B cell (primary cell): Measurements from ENCODE around the gene HACD2. TPM values are rescaled to one million over a fixed set of nuclear protein-coding genes. Genes with fewer than 3 reads are reported as not detected.
A peak's percentile ranks its signal among the peaks of the same experiment; 100 is the strongest.

Experiments
- ATAC-seq: fragments of 200-7000 bp; cut with Tn5 transposase; one replicate; pipeline ENCODE4 v1.10.0; 2021; ENCODE audit warnings: low read depth, mild to moderate bottlenecking, moderate number of reproducible peaks, moderate library complexity
- CTCF ChIA-PET: fragments of 350-600 bp; sonication (Branson Sonifier 250); formaldehyde crosslinking; loops from one replicate; lab custom pipeline; 2021; ENCODE audit warnings: antibody characterized with exemption, inconsistent platforms; lab: Charles Lee
- POLR2A ChIA-PET: fragments of 350-600 bp; sonication (Branson Sonifier 250); formaldehyde crosslinking; loops from one replicate; lab custom pipeline; 2021; ENCODE audit warnings: antibody characterized with exemption; lab: Charles Lee
- DNase-seq: peaks from one replicate; pipeline ENCODE4 v3.0.0; 2013
- H2AFZ ChIP-seq: 2 replicates; pipeline ENCODE4 v1.6.1; 2012; ENCODE audit warnings: mild to moderate bottlenecking, low read depth, low read length; ENCODE audit not compliant: insufficient read depth, poor library complexity, severe bottlenecking
- H3K27ac ChIP-seq, 2 donors: 1 replicate in 1 of 2; 2 replicates in 1 of 2; pipeline ENCODE4 v1.5.1; 2012 to 2013; ENCODE audit warnings: low read length in 2 of 2, mild to moderate bottlenecking in 2 of 2, moderate library complexity in 1 of 2
- H3K27me3 ChIP-seq, 4 experiments: fragments of 200-600 bp in 1 of 4; sonication (generic) in 1 of 4; replicated peaks in 1 of 4; 1 replicate in 2 of 4; 2 replicates in 2 of 4; pipeline versions ENCODE4 v1.6.1 to v1.7.0; 2013 to 2016; ENCODE audit warnings: low read length in 3 of 4, mild to moderate bottlenecking in 2 of 4, mixed read lengths in 1 of 4, moderate library complexity in 1 of 4; ENCODE audit not compliant: insufficient read depth in 4 of 4, control insufficient read depth in 3 of 4; ENCODE audit errors: control extremely low read depth in 1 of 4
- H3K36me3 ChIP-seq, 2 experiments: replicated peaks in 1 of 2; 1 replicate in 1 of 2; 2 replicates in 1 of 2; pipeline versions ENCODE4 v1.6.1 to v1.7.1; 2013; ENCODE audit warnings: low read length in 1 of 2; ENCODE audit not compliant: insufficient read depth in 2 of 2, control insufficient read depth in 1 of 2; ENCODE audit errors: control extremely low read depth in 1 of 2, extremely low read depth in 1 of 2
- H3K4me1 ChIP-seq, 2 donors: fragments of 200-600 bp in 1 of 2; sonication (generic) in 1 of 2; 1 replicate in 1 of 2; 2 replicates in 1 of 2; pipeline versions ENCODE4 v1.5.1 to v1.6.1; 2013 to 2017; ENCODE audit warnings: low read length in 2 of 2; ENCODE audit not compliant: control insufficient read depth in 2 of 2, insufficient read depth in 2 of 2
- H3K4me2 ChIP-seq: replicated peaks from 2 replicates; pipeline ENCODE3; 2012; ENCODE audit warnings: mild to moderate bottlenecking, low read depth, low read length; ENCODE audit not compliant: poor library complexity, severe bottlenecking
- H3K4me3 ChIP-seq, 5 experiments: fragments of 200-600 bp in 1 of 5; sonication (generic) in 1 of 5; 1 replicate in 3 of 5; 2 replicates in 2 of 5; pipeline versions ENCODE4 v1.5.1 to v1.7.0; 2011 to 2016; ENCODE audit warnings: low read length in 4 of 5, mild to moderate bottlenecking in 4 of 5, low read depth in 2 of 5, control low read depth in 1 of 5, moderate library complexity in 1 of 5; ENCODE audit not compliant: insufficient read depth in 1 of 5; ENCODE audit errors: control extremely low read depth in 1 of 5, extremely low read depth in 1 of 5
- H3K79me2 ChIP-seq: fragments of 200-600 bp; sonication (generic); one replicate; pipeline ENCODE4 v1.6.0; 2016; ENCODE audit warnings: low read length; ENCODE audit not compliant: control insufficient read depth, insufficient read depth
- H3K9ac ChIP-seq: fragments of 200-600 bp; sonication (generic); 2 replicates; pipeline ENCODE4 v1.6.1; 2017; ENCODE audit warnings: mild to moderate bottlenecking, low read length, moderate library complexity
- H3K9me3 ChIP-seq, 3 donors: one replicate each; pipeline versions ENCODE4 v1.6.1 to v1.7.1; 2013; ENCODE audit warnings: low read length in 2 of 3; ENCODE audit not compliant: control insufficient read depth in 2 of 3, insufficient read depth in 1 of 3; ENCODE audit errors: control extremely low read depth in 1 of 3
- H4K20me1 ChIP-seq: 2 replicates; pipeline ENCODE4 v1.6.0; 2012; ENCODE audit warnings: mild to moderate bottlenecking, low read length; ENCODE audit not compliant: insufficient read depth, control insufficient read depth, poor library complexity, severe bottlenecking
- H3K27ac Mint-ChIP-seq: one replicate; pipeline ENCODE4 v1.8.0; 2021; ENCODE audit warnings: mixed read lengths
- H3K27me3 Mint-ChIP-seq: one replicate; pipeline ENCODE4 v1.8.0; 2021; ENCODE audit warnings: mixed read lengths
- H3K4me1 Mint-ChIP-seq: one replicate; pipeline ENCODE4 v1.8.0; 2021; ENCODE audit warnings: mixed read lengths
- H3K4me3 Mint-ChIP-seq: one replicate; pipeline ENCODE4 v1.8.0; 2021; ENCODE audit warnings: mixed read lengths
- H3K9me3 Mint-ChIP-seq: one replicate; pipeline ENCODE4 v1.8.0; 2022; ENCODE audit warnings: mixed read lengths; ENCODE audit not compliant: insufficient read depth
- EZH2 ChIP-seq: IDR thresholded peaks from 2 replicates; pipeline ENCODE4 v1.6.1; 2012; ENCODE audit warnings: borderline replicate concordance, low read depth, mild to moderate bottlenecking, moderate library complexity, low read length; ENCODE audit not compliant: insufficient read depth, poor library complexity, severe bottlenecking
- WGBS: methylation state at CpG from one replicate; pipeline ENCODE4 v1.1.5; 2013; ENCODE audit warnings: missing lambda C conversion rate; ENCODE audit not compliant: insufficient coverage; 5-methylcytosine and 5-hydroxymethylcytosine counted together
- intact Hi-C: fragments of 100-400 bp; cut with micrococcal nuclease; formaldehyde crosslinking; loops from one replicate; pipeline ENCODE4 v1.10.0; 2022
- polyA plus RNA-seq: library from polyadenylated mRNA; depleted of rRNA; stranded (reverse); fragments of >200 nt; gene quantifications from 2 replicates; pipeline ENCODE4 v1.2.3, GENCODE V29; 2012
- total RNA-seq, 2 donors: library from RNA; stranded (reverse); fragments of 120-200 nt in 1 of 2; gene quantifications; 1 replicate in 1 of 2; 2 replicates in 1 of 2; pipeline versions ENCODE4 v1.2.3 to v1.2.4, GENCODE V29; 2013 to 2022
- TF ChIP-seq, protein P1 (sequence below): fragments of 200-600 bp; IDR thresholded peaks from one replicate; pipeline ENCODE4 v1.8.0; 2022; ENCODE audit warnings: antibody characterized with exemption, mild to moderate bottlenecking

The HACD2 gene
- total and polyA plus RNA-seq, 2 donors (not counting 1 experiment from before 2014, with no cell fraction given): 14.5 to 30.7 TPM

DNA sequence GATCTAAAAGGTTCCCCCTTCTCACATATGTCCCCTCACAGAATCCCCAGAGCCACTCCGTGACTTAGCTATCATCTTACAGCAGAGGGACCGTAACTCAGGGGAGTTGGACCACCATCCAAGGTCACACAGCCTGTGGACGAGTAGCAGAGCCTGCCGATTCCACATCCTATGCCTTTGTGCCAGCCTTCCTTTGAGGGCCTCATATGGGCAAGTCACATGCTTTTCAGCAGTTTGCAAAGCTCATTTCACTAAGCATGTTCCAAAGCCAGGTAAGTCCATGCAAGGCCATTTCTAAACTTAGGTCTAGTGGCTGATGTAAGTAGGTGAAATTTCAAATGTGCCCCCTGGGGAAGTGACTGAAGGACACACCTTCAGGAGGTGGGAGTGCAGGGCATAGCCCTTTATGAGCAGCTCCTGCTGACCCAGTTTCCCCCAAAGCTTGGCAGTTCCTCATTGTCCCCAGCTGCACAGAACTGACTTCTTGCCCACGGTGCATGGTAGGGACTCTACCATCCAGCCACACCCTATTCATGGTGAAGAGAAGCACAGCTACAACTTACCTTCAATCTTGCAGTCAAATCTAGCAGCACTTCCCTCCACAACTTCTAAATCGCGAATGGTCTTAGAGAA lies 33.3 kb upstream of the HACD2 start:
- 42% methylated on average over 7 of the region's 7 CpGs for WGBS
- Histone ChIP-seq H4K20me1 (no peaks in the 10 kb centered on the region), H3K79me2 (no peaks in the 10 kb centered on the region), H2AFZ (peak overlapping the region; percentile 21), H3K4me2 (peak overlapping the region; percentile 32), H3K9ac (peak overlapping the region; percentile 4), H3K27me3 (no peaks in the 10 kb centered on the region), H3K4me1 (peaks cover 15 to 18% of the 10 kb centered on the region in 2 donors), H3K4me3 (no peak overlapping the region), H3K9me3 (no peaks in the 10 kb centered on the region), H3K36me3 (no peaks in the 10 kb centered on the region), H3K27ac (no peak overlapping the region)
- intact Hi-C loops: no loop called here
- Mint-ChIP-seq H3K9me3 (no peaks in the 10 kb centered on the region), H3K4me3 (no peak overlapping the region), H3K27me3 (no peaks in the 10 kb centered on the region), H3K4me1 (peaks cover 20% of the 10 kb centered on the region), H3K27ac (no peak overlapping the region)
- TF ChIP-seq EZH2: no peak
- TF ChIP-seq, protein P1, sequence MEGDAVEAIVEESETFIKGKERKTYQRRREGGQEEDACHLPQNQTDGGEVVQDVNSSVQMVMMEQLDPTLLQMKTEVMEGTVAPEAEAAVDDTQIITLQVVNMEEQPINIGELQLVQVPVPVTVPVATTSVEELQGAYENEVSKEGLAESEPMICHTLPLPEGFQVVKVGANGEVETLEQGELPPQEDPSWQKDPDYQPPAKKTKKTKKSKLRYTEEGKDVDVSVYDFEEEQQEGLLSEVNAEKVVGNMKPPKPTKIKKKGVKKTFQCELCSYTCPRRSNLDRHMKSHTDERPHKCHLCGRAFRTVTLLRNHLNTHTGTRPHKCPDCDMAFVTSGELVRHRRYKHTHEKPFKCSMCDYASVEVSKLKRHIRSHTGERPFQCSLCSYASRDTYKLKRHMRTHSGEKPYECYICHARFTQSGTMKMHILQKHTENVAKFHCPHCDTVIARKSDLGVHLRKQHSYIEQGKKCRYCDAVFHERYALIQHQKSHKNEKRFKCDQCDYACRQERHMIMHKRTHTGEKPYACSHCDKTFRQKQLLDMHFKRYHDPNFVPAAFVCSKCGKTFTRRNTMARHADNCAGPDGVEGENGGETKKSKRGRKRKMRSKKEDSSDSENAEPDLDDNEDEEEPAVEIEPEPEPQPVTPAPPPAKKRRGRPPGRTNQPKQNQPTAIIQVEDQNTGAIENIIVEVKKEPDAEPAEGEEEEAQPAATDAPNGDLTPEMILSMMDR: no peak
- POLR2A ChIA-PET: no interaction called here
- ATAC-seq (no peak), DNase-seq (peak; percentile 18)
- CTCF ChIA-PET: interaction anchor here (1.6 kb wide), 1 partner anchor 34 kb away, joined by 3 read pairs; no protein-coding TSS in a partner anchor

DNA sequence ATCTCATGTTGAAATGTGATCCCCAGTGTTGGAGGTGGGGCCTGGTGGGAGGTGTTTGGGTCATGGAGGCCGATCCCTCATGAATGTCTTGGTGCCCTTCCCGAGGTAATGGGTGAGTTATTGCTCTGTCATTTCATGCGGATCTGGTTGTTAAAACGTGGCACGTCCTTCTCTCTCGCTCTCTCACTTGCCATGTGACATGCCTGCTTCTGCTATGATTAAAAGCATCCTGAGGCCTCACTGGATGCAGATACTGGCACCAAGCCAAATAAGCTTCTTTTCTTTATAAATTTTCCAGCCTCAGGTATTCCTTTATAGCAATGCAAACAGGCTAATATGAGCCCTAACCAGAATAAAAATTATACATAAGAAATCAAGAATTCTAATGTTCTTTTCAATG lies 31.7 kb upstream of the HACD2 start:
- H2AFZ ChIP-seq: no peak overlapping the region
- Mint-ChIP-seq H3K27me3 (no peaks in the 10 kb centered on the region), H3K4me1 (peaks cover 20% of the 10 kb centered on the region), H3K4me3 (no peak overlapping the region), H3K27ac (no peak overlapping the region), H3K9me3 (no peaks in the 10 kb centered on the region)
- DNase-seq (no peak), ATAC-seq (no peak)
- intact Hi-C loops: no loop called here
- no peak overlapping the region for H3K9ac ChIP-seq
- peaks cover 0 to 6% of the 10 kb centered on the region in 2 experiments for H3K36me3 ChIP-seq
- H3K79me2 ChIP-seq: no peaks in the 10 kb centered on the region
- WGBS: 98% methylated on average over 6 of the region's 6 CpGs
- ChIA-PET POLR2A (no interaction called here), CTCF (no interaction called here)
- H3K4me2 ChIP-seq: no peak overlapping the region
- H3K27ac ChIP-seq: no peak overlapping the region
- H3K9me3 ChIP-seq: no peaks in the 10 kb centered on the region
- H3K27me3 ChIP-seq: no peaks in the 10 kb centered on the region
- H3K4me3 ChIP-seq: no peak overlapping the region
- H3K4me1 ChIP-seq: peaks cover 15 to 18% of the 10 kb centered on the region in 2 donors
- TF ChIP-seq, protein P1: no peak
- no peak for TF ChIP-seq EZH2
- H4K20me1 ChIP-seq: no peaks in the 10 kb centered on the region
